ENCODE data around the gene S100A9. TPM values are rescaled to one million over a fixed set of nuclear protein-coding genes. Genes with fewer than 3 reads are reported as not detected.

S100A9 gene
- total and polyA plus RNA-seq, 2 experiments from 2014 or later = not detected

GRCh38 chr1:153343040-153343681 lies 14.5 kb upstream of the S100A9 start:
- Histone ChIP-seq H3K4me2 (no peak overlapping the region), H3F3A (replicated peaks; ENCODE audit: low read depth) (no peaks in the 10 kb centered on the region), H2AFZ (no peak overlapping the region), H3K36me3 (ENCODE audit: insufficient read depth) (no peaks in the 10 kb centered on the region), H3K27ac (ENCODE audit: low read depth) (no peak overlapping the region), H3K9me2 (ENCODE audit: insufficient read depth) (peaks cover 13% of the 10 kb centered on the region), H3K4me1 (ENCODE audit: insufficient read depth) (no peaks in the 10 kb centered on the region), H4K20me1 (replicated peaks; ENCODE audit: insufficient read depth) (no peaks in the 10 kb centered on the region), H3K79me2 (replicated peaks; ENCODE audit: insufficient read depth) (no peaks in the 10 kb centered on the region), H3K4me3 (no peak overlapping the region), H3K27me3 (ENCODE audit: insufficient read depth) (no peaks in the 10 kb centered on the region)
- TF ChIP-seq EZH2 (IDR thresholded peaks at IDR 0.05; ENCODE audit: low read depth, unreplicated experiment) (no peak), CREB1 (CRISPR knock-in tag; IDR thresholded peaks at IDR 0.05; ENCODE audit: low read depth) (no peak)
- Mint-ChIP-seq H3K9me3 (no peaks in the 10 kb centered on the region), H3K4me3 (no peak overlapping the region), H3K27me3 (ENCODE audit: insufficient read depth, low read depth, poor library complexity) (peaks cover 9% of the 10 kb centered on the region), H3K36me3 (ENCODE audit: low read depth) (no peaks in the 10 kb centered on the region), H3K4me1 (peaks cover 12% of the 10 kb centered on the region; the same call in 2 of the 3 replicates), H3K27ac (no peak overlapping the region)
- ATAC-seq = no peak
- no peak for DNase-seq (ENCODE audit: low spot score)

- Histone ChIP-seq H3K4me3 (no peak overlapping the region), H3K27me3 (ENCODE audit: insufficient read depth) (no peaks in the 10 kb centered on the region), H3K27ac (ENCODE audit: low read depth) (no peak overlapping the region), H2AFZ (no peak overlapping the region), H3K79me2 (replicated peaks; ENCODE audit: insufficient read depth) (no peaks in the 10 kb centered on the region), H3K4me1 (ENCODE audit: insufficient read depth) (no peaks in the 10 kb centered on the region), H3K4me2 (no peak overlapping the region), H3K36me3 (ENCODE audit: insufficient read depth) (no peaks in the 10 kb centered on the region), H3F3A (replicated peaks; ENCODE audit: low read depth) (no peaks in the 10 kb centered on the region), H4K20me1 (replicated peaks; ENCODE audit: insufficient read depth) (no peaks in the 10 kb centered on the region), H3K9me2 (ENCODE audit: insufficient read depth) (peaks cover 13% of the 10 kb centered on the region)
- no peaks in the 10 kb centered on the region for H3K9me3 Mint-ChIP-seq
- no peak overlapping the region for H3K4me3 Mint-ChIP-seq
- ATAC-seq (no peak), DNase-seq (ENCODE audit: low spot score) (no peak)
- H3K36me3 Mint-ChIP-seq (ENCODE audit: low read depth) = no peaks in the 10 kb centered on the region
- H3K4me1 Mint-ChIP-seq = peaks cover 12% of the 10 kb centered on the region; the same call in 2 of the 3 replicates
- H3K27ac Mint-ChIP-seq = no peak overlapping the region
- H3K27me3 Mint-ChIP-seq (ENCODE audit: insufficient read depth, low read depth, poor library complexity) = peaks cover 7% of the 10 kb centered on the region
- no peak for TF ChIP-seq EZH2phosphoT487 (IDR thresholded peaks at IDR 0.05; ENCODE audit: unreplicated experiment)
- TF ChIP-seq, protein P1, sequence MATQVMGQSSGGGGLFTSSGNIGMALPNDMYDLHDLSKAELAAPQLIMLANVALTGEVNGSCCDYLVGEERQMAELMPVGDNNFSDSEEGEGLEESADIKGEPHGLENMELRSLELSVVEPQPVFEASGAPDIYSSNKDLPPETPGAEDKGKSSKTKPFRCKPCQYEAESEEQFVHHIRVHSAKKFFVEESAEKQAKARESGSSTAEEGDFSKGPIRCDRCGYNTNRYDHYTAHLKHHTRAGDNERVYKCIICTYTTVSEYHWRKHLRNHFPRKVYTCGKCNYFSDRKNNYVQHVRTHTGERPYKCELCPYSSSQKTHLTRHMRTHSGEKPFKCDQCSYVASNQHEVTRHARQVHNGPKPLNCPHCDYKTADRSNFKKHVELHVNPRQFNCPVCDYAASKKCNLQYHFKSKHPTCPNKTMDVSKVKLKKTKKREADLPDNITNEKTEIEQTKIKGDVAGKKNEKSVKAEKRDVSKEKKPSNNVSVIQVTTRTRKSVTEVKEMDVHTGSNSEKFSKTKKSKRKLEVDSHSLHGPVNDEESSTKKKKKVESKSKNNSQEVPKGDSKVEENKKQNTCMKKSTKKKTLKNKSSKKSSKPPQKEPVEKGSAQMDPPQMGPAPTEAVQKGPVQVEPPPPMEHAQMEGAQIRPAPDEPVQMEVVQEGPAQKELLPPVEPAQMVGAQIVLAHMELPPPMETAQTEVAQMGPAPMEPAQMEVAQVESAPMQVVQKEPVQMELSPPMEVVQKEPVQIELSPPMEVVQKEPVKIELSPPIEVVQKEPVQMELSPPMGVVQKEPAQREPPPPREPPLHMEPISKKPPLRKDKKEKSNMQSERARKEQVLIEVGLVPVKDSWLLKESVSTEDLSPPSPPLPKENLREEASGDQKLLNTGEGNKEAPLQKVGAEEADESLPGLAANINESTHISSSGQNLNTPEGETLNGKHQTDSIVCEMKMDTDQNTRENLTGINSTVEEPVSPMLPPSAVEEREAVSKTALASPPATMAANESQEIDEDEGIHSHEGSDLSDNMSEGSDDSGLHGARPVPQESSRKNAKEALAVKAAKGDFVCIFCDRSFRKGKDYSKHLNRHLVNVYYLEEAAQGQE (IDR thresholded peaks at IDR 0.05; ENCODE audit: unreplicated experiment) = no peak
- TF ChIP-seq POLR2AphosphoS5 (IDR thresholded peaks at IDR 0.05; ENCODE audit: low read depth) = no peak
- no peak for TF ChIP-seq STAT1 (IDR thresholded peaks at IDR 0.05; ENCODE audit: unreplicated experiment)
- TF ChIP-seq EZH2 (IDR thresholded peaks at IDR 0.05; ENCODE audit: low read depth, unreplicated experiment) = no peak
- no peak for TF ChIP-seq ZNF462 (CRISPR knock-in tag; IDR thresholded peaks at IDR 0.05)
- no peak for TF ChIP-seq NANOG (IDR thresholded peaks at IDR 0.05; ENCODE audit: borderline replicate concordance)
- no peak for TF ChIP-seq ZNF331 (CRISPR knock-in tag; IDR thresholded peaks at IDR 0.05; ENCODE audit: low read depth)
These were observed 13.6 kb upstream of the S100A9 start for GRCh38 chr1:153343811-153344717.
